CD8-positive, alpha-beta memory T cell (primary cell): ENCODE results near the gene OSBPL9. TPM values are rescaled to one million over a fixed set of nuclear protein-coding genes. Genes with fewer than 3 reads are reported as not detected.

ENCODE experiments used
- CTCF ChIA-PET: fragments of 350-600 bp; sonication (Branson Sonifier 250); formaldehyde crosslinking; loops from one replicate; lab custom pipeline; 2021; ENCODE audit warnings: antibody characterized with exemption; lab: Charles Lee
- POLR2A ChIA-PET: fragments of 350-600 bp; sonication (Branson Sonifier 250); formaldehyde crosslinking; loops from one replicate; lab custom pipeline; 2021; ENCODE audit warnings: antibody characterized with exemption; lab: Charles Lee
- DNase-seq, 5 donors: peaks; one replicate each; pipeline versions ENCODE4 v3.0.0 to v3.0.0-alpha.2; 2020 to 2022; ENCODE audit warnings: mixed read lengths in 1 of 5
- H3K27ac ChIP-seq: one replicate; pipeline ENCODE4 v1.7.0; 2013; ENCODE audit warnings: low read depth, mild to moderate bottlenecking, low read length, moderate library complexity
- H3K27me3 ChIP-seq: 2 replicates; pipeline ENCODE4 v1.7.0; 2013; ENCODE audit warnings: low read length, mild to moderate bottlenecking; ENCODE audit not compliant: insufficient read depth, poor library complexity, severe bottlenecking
- H3K36me3 ChIP-seq: 2 replicates; pipeline ENCODE4 v1.7.0; 2013; ENCODE audit warnings: mild to moderate bottlenecking, low read length, moderate library complexity; ENCODE audit not compliant: insufficient read depth
- H3K4me1 ChIP-seq: 2 replicates; pipeline ENCODE4 v1.7.0; 2013; ENCODE audit warnings: mild to moderate bottlenecking, low read length, moderate library complexity; ENCODE audit not compliant: insufficient read depth
- H3K4me3 ChIP-seq: 2 replicates; pipeline ENCODE4 v1.7.0; 2013; ENCODE audit warnings: mild to moderate bottlenecking, low read length
- H3K9me3 ChIP-seq: 2 replicates; pipeline ENCODE4 v1.7.0; 2013; ENCODE audit warnings: mild to moderate bottlenecking, low read length
- H3K27ac Mint-ChIP-seq, 8 donors: one replicate each; pipeline ENCODE4 v1.8.0; 2020 to 2021; ENCODE audit warnings: mixed read lengths in 8 of 8, mild to moderate bottlenecking in 6 of 8, inconsistent platforms in 3 of 8, moderate library complexity in 3 of 8
- H3K27me3 Mint-ChIP-seq, 2 donors: one replicate each; pipeline ENCODE4 v1.8.0; 2020 to 2021; ENCODE audit warnings: mixed read lengths in 2 of 2, mild to moderate bottlenecking in 1 of 2, moderate library complexity in 1 of 2
- H3K36me3 Mint-ChIP-seq, 3 donors: one replicate each; pipeline ENCODE4 v1.8.0; 2020 to 2021; ENCODE audit warnings: mixed read lengths in 3 of 3, inconsistent platforms in 1 of 3, mild to moderate bottlenecking in 1 of 3
- H3K4me1 Mint-ChIP-seq, 3 donors: one replicate each; pipeline ENCODE4 v1.8.0; 2020 to 2021; ENCODE audit warnings: mixed read lengths in 3 of 3, inconsistent platforms in 1 of 3, mild to moderate bottlenecking in 1 of 3
- H3K4me3 Mint-ChIP-seq, 7 donors: one replicate each; pipeline ENCODE4 v1.8.0; 2020 to 2021; ENCODE audit warnings: mixed read lengths in 7 of 7, mild to moderate bottlenecking in 6 of 7, moderate library complexity in 4 of 7, inconsistent platforms in 2 of 7
- H3K9me3 Mint-ChIP-seq, 5 donors: one replicate each; pipeline ENCODE4 v1.8.0; 2020 to 2022; ENCODE audit warnings: mixed read lengths in 5 of 5, mild to moderate bottlenecking in 3 of 5, moderate library complexity in 2 of 5, inconsistent platforms in 1 of 5
- polyA plus RNA-seq: library from polyadenylated mRNA; unstranded; fragments of 300-500 nt; fragmentation: Illumina TruSeq; gene quantifications from one replicate; pipeline ENCODE4 v1.2.3, GENCODE V29; 2021
- total RNA-seq, 2 experiments: library from RNA; stranded (reverse); gene quantifications; one replicate each; pipeline ENCODE4 v1.2.3, GENCODE V29; 2021

Gene OSBPL9
- total and polyA plus RNA-seq, 3 experiments from 2014 or later: 43.4 to 48.0 (median 47.6) TPM

- Mint-ChIP-seq H3K4me1 (peaks cover 4 to 12% (median 9%) of the 10 kb centered on the region in 3 donors), H3K9me3 (peaks cover 0 to 6% (median 0%) of the 10 kb centered on the region in 5 donors), H3K27ac (peak overlapping the region in 1 of 8 donors; percentile 26), H3K4me3 (no peak overlapping the region), H3K36me3 (peaks cover 11 to 59% (median 29%) of the 10 kb centered on the region in 3 donors), H3K27me3 (no peaks in the 10 kb centered on the region)
- POLR2A ChIA-PET: no interaction called here
- CTCF ChIA-PET: interaction anchor here (0.8 kb wide), 1 partner anchor 16 kb away, joined by 3 read pairs; no protein-coding TSS in a partner anchor
- Histone ChIP-seq H3K9me3 (no peaks in the 10 kb centered on the region), H3K4me3 (no peak overlapping the region), H3K27me3 (no peaks in the 10 kb centered on the region), H3K36me3 (peaks cover 9% of the 10 kb centered on the region), H3K27ac (no peak overlapping the region), H3K4me1 (peaks cover 5% of the 10 kb centered on the region)
- DNase-seq: no peak
These were observed 137.1 kb downstream of the OSBPL9 start for GRCh38 chr1:51753969-51754368.

GRCh38 chr1:51754666-51755065 lies 137.8 kb downstream of the OSBPL9 start:
- peaks cover 5 to 12% (median 9%) of the 10 kb centered on the region in 3 donors for H3K4me1 Mint-ChIP-seq
- Histone ChIP-seq H3K27me3 (no peaks in the 10 kb centered on the region), H3K36me3 (peaks cover 9% of the 10 kb centered on the region), H3K4me3 (no peak overlapping the region), H3K9me3 (no peaks in the 10 kb centered on the region), H3K4me1 (peaks cover 5% of the 10 kb centered on the region), H3K27ac (no peak overlapping the region)
- no peaks in the 10 kb centered on the region for H3K27me3 Mint-ChIP-seq
- no peak for DNase-seq
- ChIA-PET POLR2A (no interaction called here), CTCF (interaction anchor here (0.8 kb wide), 1 partner anchor 16 kb away, joined by 3 read pairs; no protein-coding TSS in a partner anchor)
- H3K9me3 Mint-ChIP-seq: peaks cover 0 to 6% (median 0%) of the 10 kb centered on the region in 5 donors
- no peak overlapping the region for H3K27ac Mint-ChIP-seq
- no peak overlapping the region for H3K4me3 Mint-ChIP-seq
- H3K36me3 Mint-ChIP-seq: peaks cover 11 to 59% (median 29%) of the 10 kb centered on the region in 3 donors

- no peak overlapping the region for H3K4me3 Mint-ChIP-seq
- H3K27me3 Mint-ChIP-seq: no peaks in the 10 kb centered on the region
- H3K4me3 ChIP-seq: no peak overlapping the region
- no peak for DNase-seq
- POLR2A ChIA-PET: no interaction called here
- H3K9me3 Mint-ChIP-seq: peaks cover 0 to 6% (median 0%) of the 10 kb centered on the region in 5 donors
- peaks cover 11 to 58% (median 29%) of the 10 kb centered on the region in 3 donors for H3K36me3 Mint-ChIP-seq
- H3K27ac ChIP-seq: no peak overlapping the region
- H3K9me3 ChIP-seq: no peaks in the 10 kb centered on the region
- H3K36me3 ChIP-seq: peaks cover 9% of the 10 kb centered on the region
- H3K27ac Mint-ChIP-seq: no peak overlapping the region
- CTCF ChIA-PET: no interaction called here
- peaks cover 5% of the 10 kb centered on the region for H3K4me1 ChIP-seq
- H3K4me1 Mint-ChIP-seq: peaks cover 6 to 16% (median 13%) of the 10 kb centered on the region in 3 donors
- H3K27me3 ChIP-seq: no peaks in the 10 kb centered on the region
These were observed 138.5 kb downstream of the OSBPL9 start for GRCh38 chr1:51755437-51755836.

GRCh38 chr1:51756290-51756689 lies 139.4 kb downstream of the OSBPL9 start:
- POLR2A ChIA-PET: no interaction called here
- CTCF ChIA-PET: no interaction called here
- H3K4me3 Mint-ChIP-seq: no peak overlapping the region

GRCh38 chr1:51758310-51758709 lies 141.4 kb downstream of the OSBPL9 start:
- no peak overlapping the region for H3K4me3 Mint-ChIP-seq
- ChIA-PET POLR2A (no interaction called here), CTCF (no interaction called here)
- no peaks in the 10 kb centered on the region for H3K9me3 Mint-ChIP-seq
- Histone ChIP-seq H3K4me3 (no peak overlapping the region), H3K27me3 (no peaks in the 10 kb centered on the region), H3K9me3 (no peaks in the 10 kb centered on the region), H3K4me1 (peaks cover 5% of the 10 kb centered on the region), H3K36me3 (peaks cover under 1% of the 10 kb centered on the region), H3K27ac (no peak overlapping the region)
- H3K4me1 Mint-ChIP-seq: peaks cover 8 to 27% (median 16%) of the 10 kb centered on the region in 3 donors
- no peak for DNase-seq
- peaks cover 0 to 56% (median 23%) of the 10 kb centered on the region in 3 donors for H3K36me3 Mint-ChIP-seq
- no peaks in the 10 kb centered on the region for H3K27me3 Mint-ChIP-seq
- H3K27ac Mint-ChIP-seq: no peak overlapping the region

More at GRCh38 chr1:51756290-51756689, 139.4 kb downstream of the OSBPL9 start:
- Histone ChIP-seq H3K36me3 (peaks cover 8% of the 10 kb centered on the region), H3K9me3 (no peaks in the 10 kb centered on the region), H3K4me3 (no peak overlapping the region), H3K4me1 (peaks cover 5% of the 10 kb centered on the region), H3K27me3 (no peaks in the 10 kb centered on the region), H3K27ac (no peak overlapping the region)
- peaks cover 8 to 25% (median 14%) of the 10 kb centered on the region in 3 donors for H3K4me1 Mint-ChIP-seq
- peaks cover 0 to 6% (median 0%) of the 10 kb centered on the region in 5 donors for H3K9me3 Mint-ChIP-seq
- no peak for DNase-seq
- H3K27me3 Mint-ChIP-seq: no peaks in the 10 kb centered on the region
- peaks cover 11 to 60% (median 27%) of the 10 kb centered on the region in 3 donors for H3K36me3 Mint-ChIP-seq
- H3K27ac Mint-ChIP-seq: no peak overlapping the region

- DNase-seq: no peak
- Mint-ChIP-seq H3K36me3 (peaks cover 0 to 52% (median 17%) of the 10 kb centered on the region in 3 donors), H3K9me3 (no peaks in the 10 kb centered on the region), H3K27me3 (no peaks in the 10 kb centered on the region), H3K4me1 (peaks cover 5 to 19% (median 9%) of the 10 kb centered on the region in 3 donors), H3K27ac (peak overlapping the region in 5 of 8 donors; percentile 1 to 54 (median 48)), H3K4me3 (no peak overlapping the region)
- H3K4me3 ChIP-seq: no peak overlapping the region
- peaks cover 5% of the 10 kb centered on the region for H3K36me3 ChIP-seq
- CTCF ChIA-PET: interaction anchor here (0.8 to 1.6 kb wide), 2 partner anchors 9 to 464 kb away, joined by 3 to 8 read pairs; no protein-coding TSS in a partner anchor
- no peaks in the 10 kb centered on the region for H3K9me3 ChIP-seq
- H3K4me1 ChIP-seq: no peaks in the 10 kb centered on the region
- POLR2A ChIA-PET: interaction anchor here (0.7 kb wide), 1 partner anchor 76 kb away, joined by 3 read pairs; no protein-coding TSS in a partner anchor
- no peak overlapping the region for H3K27ac ChIP-seq
- no peaks in the 10 kb centered on the region for H3K27me3 ChIP-seq
These were observed 144.0 kb downstream of the OSBPL9 start for GRCh38 chr1:51760872-51761271.

- Mint-ChIP-seq H3K4me1 (peaks cover 5 to 19% (median 9%) of the 10 kb centered on the region in 3 donors), H3K9me3 (no peaks in the 10 kb centered on the region), H3K27me3 (no peaks in the 10 kb centered on the region), H3K4me3 (no peak overlapping the region), H3K36me3 (peaks cover 0 to 52% (median 14%) of the 10 kb centered on the region in 3 donors), H3K27ac (no peak overlapping the region)
- Histone ChIP-seq H3K9me3 (no peaks in the 10 kb centered on the region), H3K4me1 (no peaks in the 10 kb centered on the region), H3K4me3 (no peak overlapping the region), H3K27ac (no peak overlapping the region), H3K27me3 (no peaks in the 10 kb centered on the region), H3K36me3 (peaks cover 5% of the 10 kb centered on the region)
- ChIA-PET CTCF (interaction anchor here (0.8 to 1.6 kb wide), 2 partner anchors 8 to 464 kb away, joined by 3 to 8 read pairs; no protein-coding TSS in a partner anchor), POLR2A (interaction anchor here (0.7 kb wide), 1 partner anchor 76 kb away, joined by 3 read pairs; no protein-coding TSS in a partner anchor)
- DNase-seq: no peak
These were observed 144.5 kb downstream of the OSBPL9 start for GRCh38 chr1:51761351-51761750.

- ChIA-PET CTCF (interaction anchor here (1.0 to 1.9 kb wide), 6 partner anchors 8 to 201 kb away, joined by 3 to 8 read pairs (median 4); no protein-coding TSS in a partner anchor), POLR2A (no interaction called here)
- DNase-seq: peak in 2 of 5 donors; percentile 19 to 37
- peaks cover 10 to 28% (median 19%) of the 10 kb centered on the region in 3 donors for H3K4me1 Mint-ChIP-seq
- H3K27ac Mint-ChIP-seq: peak overlapping the region in 4 of 8 donors; percentile 3 to 49 (median 19)
- no peaks in the 10 kb centered on the region for H3K9me3 Mint-ChIP-seq
- no peak overlapping the region for H3K27ac ChIP-seq
- H3K9me3 ChIP-seq: no peaks in the 10 kb centered on the region
- no peaks in the 10 kb centered on the region for H3K4me1 ChIP-seq
- peaks cover 3 to 65% (median 27%) of the 10 kb centered on the region in 3 donors for H3K36me3 Mint-ChIP-seq
- H3K27me3 ChIP-seq: no peaks in the 10 kb centered on the region
- no peak overlapping the region for H3K4me3 Mint-ChIP-seq
- H3K36me3 ChIP-seq: peaks cover 15% of the 10 kb centered on the region
- no peak overlapping the region for H3K4me3 ChIP-seq
- no peaks in the 10 kb centered on the region for H3K27me3 Mint-ChIP-seq
These were observed 152.2 kb downstream of the OSBPL9 start for GRCh38 chr1:51768971-51769588.
